B cell (primary cell): ENCODE results near the gene UNC13C. TPM values are rescaled to one million over a fixed set of nuclear protein-coding genes. Genes with fewer than 3 reads are reported as not detected.

Experiments used
- ATAC-seq: fragments of 200-7000 bp; cut with Tn5 transposase; one replicate; pipeline ENCODE4 v1.10.0; 2021; ENCODE audit warnings: low read depth, mild to moderate bottlenecking, moderate number of reproducible peaks, moderate library complexity
- CTCF ChIA-PET: fragments of 350-600 bp; sonication (Branson Sonifier 250); formaldehyde crosslinking; loops from one replicate; lab custom pipeline; 2021; ENCODE audit warnings: antibody characterized with exemption, inconsistent platforms; lab: Charles Lee
- POLR2A ChIA-PET: fragments of 350-600 bp; sonication (Branson Sonifier 250); formaldehyde crosslinking; loops from one replicate; lab custom pipeline; 2021; ENCODE audit warnings: antibody characterized with exemption; lab: Charles Lee
- DNase-seq: peaks from one replicate; pipeline ENCODE4 v3.0.0; 2013
- H2AFZ ChIP-seq: 2 replicates; pipeline ENCODE4 v1.6.1; 2012; ENCODE audit warnings: mild to moderate bottlenecking, low read depth, low read length; ENCODE audit not compliant: insufficient read depth, poor library complexity, severe bottlenecking
- H3K27ac ChIP-seq, 2 donors: 1 replicate in 1 of 2; 2 replicates in 1 of 2; pipeline ENCODE4 v1.5.1; 2012 to 2013; ENCODE audit warnings: low read length in 2 of 2, mild to moderate bottlenecking in 2 of 2, moderate library complexity in 1 of 2
- H3K27me3 ChIP-seq, 4 experiments: fragments of 200-600 bp in 1 of 4; sonication (generic) in 1 of 4; replicated peaks in 1 of 4; 1 replicate in 2 of 4; 2 replicates in 2 of 4; pipeline versions ENCODE4 v1.6.1 to v1.7.0; 2013 to 2016; ENCODE audit warnings: low read length in 3 of 4, mild to moderate bottlenecking in 2 of 4, mixed read lengths in 1 of 4, moderate library complexity in 1 of 4; ENCODE audit not compliant: insufficient read depth in 4 of 4, control insufficient read depth in 3 of 4; ENCODE audit errors: control extremely low read depth in 1 of 4
- H3K36me3 ChIP-seq, 2 experiments: replicated peaks in 1 of 2; 1 replicate in 1 of 2; 2 replicates in 1 of 2; pipeline versions ENCODE4 v1.6.1 to v1.7.1; 2013; ENCODE audit warnings: low read length in 1 of 2; ENCODE audit not compliant: insufficient read depth in 2 of 2, control insufficient read depth in 1 of 2; ENCODE audit errors: control extremely low read depth in 1 of 2, extremely low read depth in 1 of 2
- H3K4me1 ChIP-seq, 2 donors: fragments of 200-600 bp in 1 of 2; sonication (generic) in 1 of 2; 1 replicate in 1 of 2; 2 replicates in 1 of 2; pipeline versions ENCODE4 v1.5.1 to v1.6.1; 2013 to 2017; ENCODE audit warnings: low read length in 2 of 2; ENCODE audit not compliant: control insufficient read depth in 2 of 2, insufficient read depth in 2 of 2
- H3K4me2 ChIP-seq: replicated peaks from 2 replicates; pipeline ENCODE3; 2012; ENCODE audit warnings: mild to moderate bottlenecking, low read depth, low read length; ENCODE audit not compliant: poor library complexity, severe bottlenecking
- H3K4me3 ChIP-seq, 5 experiments: fragments of 200-600 bp in 1 of 5; sonication (generic) in 1 of 5; 1 replicate in 3 of 5; 2 replicates in 2 of 5; pipeline versions ENCODE4 v1.5.1 to v1.7.0; 2011 to 2016; ENCODE audit warnings: low read length in 4 of 5, mild to moderate bottlenecking in 4 of 5, low read depth in 2 of 5, control low read depth in 1 of 5, moderate library complexity in 1 of 5; ENCODE audit not compliant: insufficient read depth in 1 of 5; ENCODE audit errors: control extremely low read depth in 1 of 5, extremely low read depth in 1 of 5
- H3K79me2 ChIP-seq: fragments of 200-600 bp; sonication (generic); one replicate; pipeline ENCODE4 v1.6.0; 2016; ENCODE audit warnings: low read length; ENCODE audit not compliant: control insufficient read depth, insufficient read depth
- H3K9ac ChIP-seq: fragments of 200-600 bp; sonication (generic); 2 replicates; pipeline ENCODE4 v1.6.1; 2017; ENCODE audit warnings: mild to moderate bottlenecking, low read length, moderate library complexity
- H3K9me3 ChIP-seq, 3 donors: one replicate each; pipeline versions ENCODE4 v1.6.1 to v1.7.1; 2013; ENCODE audit warnings: low read length in 2 of 3; ENCODE audit not compliant: control insufficient read depth in 2 of 3, insufficient read depth in 1 of 3; ENCODE audit errors: control extremely low read depth in 1 of 3
- H4K20me1 ChIP-seq: 2 replicates; pipeline ENCODE4 v1.6.0; 2012; ENCODE audit warnings: mild to moderate bottlenecking, low read length; ENCODE audit not compliant: insufficient read depth, control insufficient read depth, poor library complexity, severe bottlenecking
- H3K27ac Mint-ChIP-seq: one replicate; pipeline ENCODE4 v1.8.0; 2021; ENCODE audit warnings: mixed read lengths
- H3K27me3 Mint-ChIP-seq: one replicate; pipeline ENCODE4 v1.8.0; 2021; ENCODE audit warnings: mixed read lengths
- H3K4me1 Mint-ChIP-seq: one replicate; pipeline ENCODE4 v1.8.0; 2021; ENCODE audit warnings: mixed read lengths
- H3K4me3 Mint-ChIP-seq: one replicate; pipeline ENCODE4 v1.8.0; 2021; ENCODE audit warnings: mixed read lengths
- H3K9me3 Mint-ChIP-seq: one replicate; pipeline ENCODE4 v1.8.0; 2022; ENCODE audit warnings: mixed read lengths; ENCODE audit not compliant: insufficient read depth
- CTCF ChIP-seq: fragments of 200-600 bp; IDR thresholded peaks from one replicate; pipeline ENCODE4 v1.8.0; 2022; ENCODE audit warnings: antibody characterized with exemption, mild to moderate bottlenecking
- EZH2 ChIP-seq: IDR thresholded peaks from 2 replicates; pipeline ENCODE4 v1.6.1; 2012; ENCODE audit warnings: borderline replicate concordance, low read depth, mild to moderate bottlenecking, moderate library complexity, low read length; ENCODE audit not compliant: insufficient read depth, poor library complexity, severe bottlenecking
- WGBS: methylation state at CpG from one replicate; pipeline ENCODE4 v1.1.5; 2013; ENCODE audit warnings: missing lambda C conversion rate; ENCODE audit not compliant: insufficient coverage; 5-methylcytosine and 5-hydroxymethylcytosine counted together
- intact Hi-C: fragments of 100-400 bp; cut with micrococcal nuclease; formaldehyde crosslinking; loops from one replicate; pipeline ENCODE4 v1.10.0; 2022
- polyA plus RNA-seq: library from polyadenylated mRNA; depleted of rRNA; stranded (reverse); fragments of >200 nt; gene quantifications from 2 replicates; pipeline ENCODE4 v1.2.3, GENCODE V29; 2012
- total RNA-seq, 2 donors: library from RNA; stranded (reverse); fragments of 120-200 nt in 1 of 2; gene quantifications; 1 replicate in 1 of 2; 2 replicates in 1 of 2; pipeline versions ENCODE4 v1.2.3 to v1.2.4, GENCODE V29; 2013 to 2022

Gene UNC13C
- total and polyA plus RNA-seq, 2 donors (not counting 1 experiment from before 2014, with no cell fraction given): not detected

DNA sequence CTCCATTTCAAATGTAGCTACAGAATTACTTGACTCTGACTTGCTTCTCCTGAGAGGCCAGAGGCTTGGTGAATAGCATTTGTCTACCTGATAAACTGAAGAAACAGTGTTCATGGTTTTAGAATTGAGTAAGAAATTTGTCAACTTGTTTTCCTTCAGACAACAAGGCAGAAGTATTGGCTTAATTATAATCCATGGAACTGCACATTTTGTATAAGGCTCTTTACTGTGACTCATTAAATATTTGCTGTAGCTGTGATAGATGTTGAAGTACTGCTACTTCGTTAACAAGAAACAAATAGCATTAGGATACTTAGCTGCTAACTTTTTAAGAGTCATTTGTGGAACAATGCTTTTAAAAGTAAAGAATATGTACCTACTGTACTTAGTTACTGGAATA, 4.6 kb downstream of the UNC13C start:
- Histone ChIP-seq H3K79me2 (no peaks in the 10 kb centered on the region), H3K4me1 (no peaks in the 10 kb centered on the region), H2AFZ (no peak overlapping the region), H3K4me3 (no peak overlapping the region), H3K4me2 (no peak overlapping the region), H3K9ac (no peak overlapping the region), H3K9me3 (peaks cover 0 to 4% (median 0%) of the 10 kb centered on the region in 3 donors), H3K27ac (no peak overlapping the region), H3K36me3 (no peaks in the 10 kb centered on the region), H4K20me1 (no peaks in the 10 kb centered on the region), H3K27me3 (peaks cover 0 to 9% (median 2%) of the 10 kb centered on the region in 4 experiments)
- H3K9me3 Mint-ChIP-seq: no peaks in the 10 kb centered on the region
- POLR2A ChIA-PET: no interaction called here
- no peaks in the 10 kb centered on the region for H3K4me1 Mint-ChIP-seq
- DNase-seq: no peak
- CTCF ChIA-PET: no interaction called here
- no CpG with 5 or more reads among the region's 1 CpG for WGBS
- no peak overlapping the region for H3K4me3 Mint-ChIP-seq
- TF ChIP-seq EZH2: no peak
- TF ChIP-seq CTCF: no peak
- no peak overlapping the region for H3K27ac Mint-ChIP-seq
- intact Hi-C loops: no loop called here
- no peak for ATAC-seq
- H3K27me3 Mint-ChIP-seq: peaks cover 10% of the 10 kb centered on the region

- no peak overlapping the region for H3K27ac Mint-ChIP-seq
- Histone ChIP-seq H3K27ac (no peak overlapping the region), H3K4me2 (no peak overlapping the region), H4K20me1 (no peaks in the 10 kb centered on the region), H3K36me3 (no peaks in the 10 kb centered on the region), H3K4me1 (no peaks in the 10 kb centered on the region), H3K79me2 (no peaks in the 10 kb centered on the region), H3K27me3 (no peaks in the 10 kb centered on the region), H3K9ac (no peak overlapping the region), H2AFZ (no peak overlapping the region), H3K9me3 (no peaks in the 10 kb centered on the region), H3K4me3 (no peak overlapping the region)
- ATAC-seq (no peak), DNase-seq (no peak)
- peaks cover 2% of the 10 kb centered on the region for H3K27me3 Mint-ChIP-seq
- H3K4me1 Mint-ChIP-seq: no peaks in the 10 kb centered on the region
- intact Hi-C loops: no loop called here
- no peak for TF ChIP-seq CTCF
- TF ChIP-seq EZH2: no peak
- no peak overlapping the region for H3K4me3 Mint-ChIP-seq
- no CpG with 5 or more reads among the region's 1 CpG for WGBS
- ChIA-PET POLR2A (no interaction called here), CTCF (no interaction called here)
- H3K9me3 Mint-ChIP-seq: no peaks in the 10 kb centered on the region
Measured at GRCh38 chr15:53984221-53984620, 6.0 kb downstream of the UNC13C start.
